Measurements from ENCODE around the gene LIF. TPM values are rescaled to one million over a fixed set of nuclear protein-coding genes. Genes with fewer than 3 reads are reported as not detected.
"Not testable (repeated sequence)": the region's sequence is repeated elsewhere in the genome, so short reads cannot be mapped to it uniquely, and the experiment has no call there.

LIF gene
- total RNA-seq, 2 donors from 2014 or later, result 9.5 to 12.5 TPM

GRCh38 chr22:30238136-30238535 is 8.4 kb downstream of the LIF start:
- intact Hi-C loops (cut with DNase I), result no loop called here
- no peaks in the 10 kb centered on the region for H3K9me3 ChIP-seq
- DNase-seq, result no peak
- H3K4me3 ChIP-seq, result no peak overlapping the region
- no peaks in the 10 kb centered on the region for H3K27me3 ChIP-seq
- no peak overlapping the region for H3K27ac ChIP-seq
- TF ChIP-seq CTCF (IDR thresholded peaks at IDR 0.05), result no peak
- no peaks in the 10 kb centered on the region for H3K4me1 ChIP-seq
- no peak overlapping the region for H3K9ac ChIP-seq (ENCODE audit: low read depth in 2 of 2, low read length in 2 of 2)
- H3K36me3 ChIP-seq, result no peaks in the 10 kb centered on the region

GRCh38 chr22:30236875-30237274 is 9.7 kb downstream of the LIF start:
- DNase-seq, result no peak
- Histone ChIP-seq H3K4me3 (no peak overlapping the region), H3K9ac (ENCODE audit: low read depth in 2 of 2, low read length in 2 of 2) (no peak overlapping the region), H3K4me1 (no peaks in the 10 kb centered on the region), H3K9me3 (no peaks in the 10 kb centered on the region), H3K36me3 (no peaks in the 10 kb centered on the region), H3K27ac (no peak overlapping the region), H3K27me3 (no peaks in the 10 kb centered on the region)
- no peak for TF ChIP-seq CTCF (IDR thresholded peaks at IDR 0.05)
- intact Hi-C loops (cut with DNase I), result no loop called here

GRCh38 chr22:30235687-30236170 is 10.8 kb downstream of the LIF start:
- Histone ChIP-seq H3K36me3 (no peaks in the 10 kb centered on the region), H3K4me1 (no peaks in the 10 kb centered on the region), H3K27me3 (no peaks in the 10 kb centered on the region), H3K27ac (no peak overlapping the region), H3K9me3 (no peaks in the 10 kb centered on the region), H3K9ac (ENCODE audit: low read depth in 2 of 2, low read length in 2 of 2) (no peak overlapping the region), H3K4me3 (no peak overlapping the region)
- TF ChIP-seq CTCF (IDR thresholded peaks at IDR 0.05), result no peak
- intact Hi-C loops (cut with DNase I), result no loop called here
- DNase-seq, result no peak

GRCh38 chr22:30234786-30235470 is 11.6 kb downstream of the LIF start:
- H3K36me3 ChIP-seq, result no peaks in the 10 kb centered on the region
- no peak overlapping the region for H3K4me3 ChIP-seq
- no peak overlapping the region for H3K27ac ChIP-seq
- no peaks in the 10 kb centered on the region for H3K27me3 ChIP-seq
- intact Hi-C loops (cut with DNase I), result no loop called here
- no peak for TF ChIP-seq CTCF (IDR thresholded peaks at IDR 0.05)
- no peak overlapping the region for H3K9ac ChIP-seq (ENCODE audit: low read depth in 2 of 2, low read length in 2 of 2)
- no peak for DNase-seq
- no peaks in the 10 kb centered on the region for H3K4me1 ChIP-seq
- H3K9me3 ChIP-seq, result no peaks in the 10 kb centered on the region

- H3K27ac ChIP-seq; H3K27me3 ChIP-seq; H3K4me1 ChIP-seq; H3K4me3 ChIP-seq; DNase-seq; H3K9ac ChIP-seq (ENCODE audit: low read depth in 2 of 2, low read length in 2 of 2); H3K36me3 ChIP-seq; intact Hi-C loops (cut with DNase I); H3K9me3 ChIP-seq: not testable (repeated sequence)
Measured at GRCh38 chr22:30234325-30234724, 12.2 kb downstream of the LIF start.

GRCh38 chr22:30233582-30233981 is 13.0 kb downstream of the LIF start:
- H3K9me3 ChIP-seq, result no peaks in the 10 kb centered on the region
- DNase-seq, result no peak
- H3K27ac ChIP-seq, result no peak overlapping the region
- TF ChIP-seq CTCF (IDR thresholded peaks at IDR 0.05), result no peak
- H3K4me3 ChIP-seq, result no peak overlapping the region
- H3K4me1 ChIP-seq, result no peaks in the 10 kb centered on the region
- no peaks in the 10 kb centered on the region for H3K36me3 ChIP-seq
- intact Hi-C loops (cut with DNase I), result no loop called here
- H3K27me3 ChIP-seq, result no peaks in the 10 kb centered on the region
- H3K9ac ChIP-seq (ENCODE audit: low read depth in 2 of 2, low read length in 2 of 2), result no peak overlapping the region
